Left lobe of liver (tissue), 2 donors: ENCODE data around the gene SRRM3. TPM values are rescaled to one million over a fixed set of nuclear protein-coding genes. Genes with fewer than 3 reads are reported as not detected.
"Not testable (repeated sequence)": the region's sequence is repeated elsewhere in the genome, so short reads cannot be mapped to it uniquely, and the experiment has no call there.

Source experiments
- ATAC-seq: fragments of 200-7000 bp; cut with Tn5 transposase; one replicate; pipeline ENCODE4 v1.9.1; 2020; ENCODE audit warnings: mild to moderate bottlenecking, moderate library complexity
- DNase-seq: peaks from one replicate; pipeline ENCODE4 v3.0.0-alpha.2; 2020; ENCODE audit warnings: low spot score
- total RNA-seq: library from RNA; stranded (reverse); gene quantifications from one replicate; pipeline ENCODE4 v1.2.1, GENCODE V29; 2021
- donor health status: DM: no; HTN: no; CAD: no; lungs with moderate emphysema.
- donor health status: DM: no; HTN: yes; CAD: no.

Gene SRRM3
- 0.20 TPM for total RNA-seq

DNA sequence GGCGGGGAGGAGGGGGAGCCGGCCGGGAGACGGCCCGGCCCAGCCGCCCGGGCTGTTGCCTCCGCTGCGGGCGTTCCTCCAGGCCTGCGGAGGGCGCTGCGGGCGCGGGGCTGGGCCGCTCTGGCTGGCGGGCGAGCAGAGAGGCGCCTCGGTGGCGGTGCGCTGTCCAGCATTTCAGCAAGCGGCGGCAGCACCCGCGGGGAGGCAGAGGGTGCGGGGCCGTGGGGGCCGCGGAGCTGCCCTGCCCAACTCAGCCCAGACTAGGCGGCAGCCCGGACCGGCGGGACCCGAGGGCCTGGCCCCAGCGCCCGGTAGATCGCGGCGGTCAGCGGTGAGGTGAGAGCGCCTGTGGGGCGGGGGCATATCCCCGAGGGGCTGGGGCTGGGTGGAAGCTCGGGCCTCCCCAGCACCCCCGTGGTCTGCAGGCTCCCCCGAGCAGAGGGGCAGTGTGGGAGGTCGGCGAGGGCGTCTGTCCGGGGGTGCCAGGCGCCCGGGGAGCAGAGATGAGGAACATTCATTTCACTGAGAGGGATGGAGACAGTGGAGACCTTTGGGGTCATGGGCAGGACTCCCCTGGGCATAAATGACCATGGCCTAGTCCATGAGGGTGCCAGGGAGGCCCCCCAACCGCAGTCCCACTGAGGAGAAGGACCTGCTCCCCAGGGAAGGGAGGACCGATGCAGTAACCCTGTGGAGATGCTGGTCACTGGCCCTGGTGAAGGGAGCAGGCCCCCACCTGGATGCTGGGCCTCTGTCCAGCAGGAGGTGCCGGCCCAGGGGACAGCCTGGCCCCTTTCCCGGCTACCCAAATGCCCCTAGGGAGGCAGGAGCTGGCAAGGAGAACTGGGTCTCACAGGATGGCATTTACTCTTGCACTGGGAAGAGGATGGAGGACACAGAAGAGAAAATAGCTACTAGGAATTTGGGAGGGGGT is at the start of gene SRRM3:
SRRM3 (plus strand) TSS at position 165 of the 934 bp plus-strand sequence. CDS start 33,171 bp downstream, outside the sequence.
- DNase-seq (peak; percentile 70), ATAC-seq (peak; percentile 99)

DNA sequence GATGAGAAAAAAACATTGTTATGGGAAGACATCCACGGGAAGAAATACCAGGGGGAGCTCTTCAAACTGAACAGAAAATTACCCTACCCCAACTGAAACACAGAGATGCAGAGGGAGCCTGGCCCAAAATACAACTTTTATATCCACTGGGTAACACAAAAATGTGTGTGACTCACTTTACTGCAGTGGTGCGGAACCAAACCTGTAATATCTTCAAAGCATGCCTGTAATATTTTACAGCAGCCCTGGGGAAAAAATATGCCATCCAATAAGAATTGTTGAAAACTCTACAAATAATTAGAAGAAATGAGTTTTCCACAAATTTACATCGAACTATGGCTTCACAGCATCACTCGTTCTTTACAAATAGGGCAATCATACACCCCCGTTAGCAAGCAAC is 49.8 kb upstream of the SRRM3 start:
- no peak for ATAC-seq
- DNase-seq = no peak

- not testable (repeated sequence) for DNase-seq, ATAC-seq
These were observed 48.0 kb upstream of the SRRM3 start for GRCh38 chr7:76153571-76154230.

GRCh38 chr7:76155938-76156337 is 45.8 kb upstream of the SRRM3 start:
- peak; percentile 82 for DNase-seq

GRCh38 chr7:76156992-76157685 is 44.6 kb upstream of the SRRM3 start:
- DNase-seq, ATAC-seq: not testable (repeated sequence)

More at GRCh38 chr7:76155938-76156337, 45.8 kb upstream of the SRRM3 start:
- ATAC-seq = peak; percentile 93

- not testable (repeated sequence) for DNase-seq
These were observed 43.3 kb upstream of the SRRM3 start for GRCh38 chr7:76158416-76158815.

DNA sequence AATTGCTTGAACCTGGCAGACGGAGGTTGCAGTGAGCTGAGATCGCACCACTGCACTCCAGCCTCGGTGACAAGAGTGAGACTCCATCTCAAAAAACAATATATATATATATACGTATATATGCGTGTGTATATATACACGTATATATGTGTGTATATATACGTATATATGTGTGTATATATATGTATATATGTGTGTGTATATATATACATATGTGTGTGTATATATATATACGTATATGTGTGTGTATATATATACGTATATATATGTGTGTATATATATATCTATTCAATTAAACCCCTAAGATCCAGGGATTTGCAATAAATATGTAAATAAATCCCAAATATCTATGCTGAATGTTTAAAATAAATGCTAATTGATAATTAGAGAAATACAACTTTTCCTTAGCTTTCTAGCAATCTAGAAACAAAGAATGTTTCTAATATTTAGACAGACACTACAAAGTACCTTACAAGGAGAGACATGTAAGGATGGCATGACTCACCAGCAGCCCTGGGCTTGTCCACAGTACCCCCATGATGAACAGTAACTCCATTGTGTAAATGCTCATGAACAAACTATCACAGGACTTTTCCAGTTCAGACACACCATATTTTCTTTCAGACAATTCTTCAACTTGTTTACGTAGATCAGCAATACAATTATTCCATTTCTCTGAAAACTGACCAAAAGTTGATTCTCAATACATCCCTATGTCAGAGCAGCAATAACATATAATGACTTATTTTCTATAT is 39.1 kb upstream of the SRRM3 start:
- not testable (repeated sequence) for ATAC-seq, DNase-seq

More at GRCh38 chr7:76158416-76158815, 43.3 kb upstream of the SRRM3 start:
- not testable (repeated sequence) for ATAC-seq

DNA sequence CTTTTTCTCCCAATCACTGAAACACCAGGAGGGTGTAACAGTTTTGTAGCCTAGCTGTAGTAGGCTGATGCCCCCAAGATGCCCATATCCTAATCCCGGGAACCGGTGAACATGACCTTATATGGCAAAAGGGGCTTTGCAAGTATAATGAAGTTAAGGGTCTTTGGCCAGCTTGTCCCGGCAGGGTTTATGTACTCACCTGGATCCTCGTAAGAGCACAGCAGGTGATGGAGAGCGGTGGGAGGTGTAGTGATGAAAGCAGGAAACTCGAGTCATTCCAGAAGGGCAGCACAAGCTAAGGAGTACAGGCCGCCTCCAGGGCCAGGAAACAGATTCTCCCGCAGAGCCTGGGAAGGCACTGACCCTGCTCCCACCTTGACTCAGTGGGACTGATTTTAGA is 37.9 kb upstream of the SRRM3 start:
- DNase-seq = peak; percentile 37

GRCh38 chr7:76165106-76165972 is 36.4 kb upstream of the SRRM3 start:
- DNase-seq = peak; percentile 39
- no peak for ATAC-seq

More for the DNA sequence above, 37.9 kb upstream of the SRRM3 start:
- not testable (repeated sequence) for ATAC-seq

DNA sequence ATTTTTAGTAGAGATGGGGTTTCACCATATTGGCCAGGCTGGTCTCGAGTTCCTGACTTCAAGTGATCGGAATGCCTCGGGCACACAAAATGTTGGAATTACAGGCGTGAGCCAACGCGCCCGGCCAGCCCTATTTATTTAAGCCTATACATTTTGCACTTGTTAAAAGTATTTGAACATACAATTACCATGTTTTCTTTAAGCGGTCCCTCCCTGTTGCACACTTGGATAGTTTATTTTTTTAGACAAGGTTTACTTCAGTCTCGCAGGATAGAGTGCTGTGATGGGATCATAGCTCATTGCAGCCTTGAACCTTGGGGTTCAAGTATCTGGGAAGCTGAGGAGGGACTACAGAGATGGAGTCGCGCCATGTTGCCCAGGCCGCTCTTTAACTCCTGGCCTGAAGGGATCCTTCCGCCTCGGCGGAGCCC is 35.7 kb upstream of the SRRM3 start:
- DNase-seq (no peak), ATAC-seq (no peak)

DNA sequence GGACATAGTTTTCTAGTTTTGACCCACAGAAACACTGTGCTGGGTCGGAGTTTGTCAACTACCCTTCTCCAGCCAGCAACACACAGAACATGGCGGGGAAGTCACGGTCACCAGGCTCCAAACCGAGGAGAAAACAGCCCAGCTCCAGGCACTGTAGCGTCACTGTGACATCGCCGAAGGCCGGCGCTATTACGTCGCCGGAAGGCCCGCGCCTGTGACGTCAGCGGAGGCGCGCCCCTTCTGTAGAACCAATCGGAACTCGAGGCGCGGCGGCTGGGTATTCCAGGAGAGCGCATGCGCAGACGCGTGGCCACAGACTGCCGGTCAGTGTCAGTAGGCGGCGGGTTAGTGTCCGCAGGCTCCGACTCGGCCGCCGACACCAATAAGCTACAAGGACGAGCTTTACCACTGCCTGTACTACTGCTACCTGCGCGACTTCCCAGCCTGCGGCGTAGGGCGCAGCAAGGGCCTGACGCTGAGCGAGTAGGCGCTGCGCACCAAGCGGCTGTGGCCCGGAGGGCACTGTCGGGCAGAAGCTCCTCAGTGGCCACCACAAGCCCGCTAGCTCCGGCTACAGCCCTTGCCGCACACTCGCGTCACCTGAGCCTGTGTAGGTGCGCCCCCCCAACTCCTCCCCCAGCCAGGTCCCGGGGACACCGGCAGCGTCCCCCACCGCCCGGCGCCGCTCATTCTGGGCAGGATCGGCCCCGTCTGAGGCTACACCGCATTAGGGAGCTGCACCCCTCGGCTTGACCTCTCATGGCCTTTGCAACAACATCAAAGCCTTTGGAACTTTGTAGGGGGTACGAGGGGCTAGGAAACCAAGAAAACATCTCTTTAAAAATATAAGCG is 35.1 kb upstream of the SRRM3 start:
- peak; percentile 92 for ATAC-seq
- peak; percentile 98 for DNase-seq

DNA sequence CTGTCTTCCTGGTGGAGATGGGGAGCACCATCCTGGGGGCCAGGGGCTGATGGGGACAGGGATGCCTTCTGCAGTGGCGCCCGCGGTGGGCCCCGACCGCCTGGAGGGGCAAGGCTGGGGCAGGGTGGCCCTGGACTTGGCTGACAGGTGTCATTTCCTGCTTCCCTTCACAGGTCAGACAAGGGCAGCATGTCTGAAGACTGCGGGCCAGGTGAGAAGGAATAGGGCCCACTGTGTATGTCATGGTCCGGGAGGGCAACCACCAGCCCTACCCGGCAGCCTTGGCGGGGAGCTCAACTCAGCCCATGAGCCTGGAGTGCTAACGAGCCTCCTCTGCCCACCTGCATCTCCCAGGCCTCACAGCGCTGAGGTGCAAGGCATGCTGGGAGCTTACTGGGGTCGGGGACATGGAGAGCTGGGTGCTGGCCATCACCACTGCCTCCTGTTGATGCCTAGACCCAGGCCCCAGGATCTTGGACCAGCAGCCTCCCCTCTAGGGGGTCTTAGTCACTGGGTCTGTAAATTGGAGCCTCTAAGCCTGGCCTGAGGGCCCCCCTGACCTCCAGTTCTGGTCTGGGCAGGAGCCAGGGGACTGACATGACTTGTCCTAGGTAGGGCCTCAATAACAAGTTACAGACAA is 28.0 kb upstream of the SRRM3 start:
- DNase-seq (no peak), ATAC-seq (no peak)

GRCh38 chr7:76176951-76177350 is 24.7 kb upstream of the SRRM3 start:
- ATAC-seq, DNase-seq: not testable (repeated sequence)

GRCh38 chr7:76179686-76180085 is 22.0 kb upstream of the SRRM3 start:
- ATAC-seq (no peak), DNase-seq (no peak)

DNA sequence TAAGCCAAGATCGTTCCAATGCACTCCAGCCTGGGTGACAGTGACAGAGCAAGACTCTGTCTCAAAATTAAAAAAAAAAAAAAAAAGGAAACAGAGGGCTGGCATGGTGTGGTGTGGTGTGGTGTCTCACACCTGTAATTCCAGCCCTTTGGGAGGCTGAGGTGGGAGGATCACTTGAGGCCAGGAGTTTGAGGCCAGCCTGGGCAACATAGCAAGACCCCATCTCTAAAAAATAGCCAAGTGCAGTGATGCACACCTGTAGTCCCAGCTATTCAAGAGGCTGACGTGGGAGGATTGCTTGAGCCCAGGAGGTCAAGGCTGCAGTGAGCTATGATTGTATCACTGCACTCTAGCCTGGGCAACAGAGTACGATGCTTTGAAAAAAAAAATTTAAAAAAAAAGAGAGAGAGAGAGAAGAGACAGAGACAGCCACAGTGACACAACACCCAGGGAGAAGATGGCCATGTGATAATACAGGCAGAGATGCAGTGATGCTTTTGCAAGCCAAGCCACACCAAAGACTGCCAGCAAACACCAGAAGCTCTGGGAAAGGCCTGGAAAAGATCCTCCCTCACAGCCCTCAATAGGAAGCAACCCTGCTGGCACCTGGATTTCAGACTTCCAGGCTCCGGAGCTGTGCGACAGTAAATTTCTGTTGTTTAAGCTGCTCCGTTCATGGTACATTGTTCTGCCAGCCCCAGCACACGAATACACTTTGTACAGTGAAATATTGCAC is 19.3 kb upstream of the SRRM3 start:
- DNase-seq (no peak), ATAC-seq (no peak)

- ATAC-seq = no peak
- no peak for DNase-seq
These were observed 16.4 kb upstream of the SRRM3 start for GRCh38 chr7:76185187-76185896.

DNA sequence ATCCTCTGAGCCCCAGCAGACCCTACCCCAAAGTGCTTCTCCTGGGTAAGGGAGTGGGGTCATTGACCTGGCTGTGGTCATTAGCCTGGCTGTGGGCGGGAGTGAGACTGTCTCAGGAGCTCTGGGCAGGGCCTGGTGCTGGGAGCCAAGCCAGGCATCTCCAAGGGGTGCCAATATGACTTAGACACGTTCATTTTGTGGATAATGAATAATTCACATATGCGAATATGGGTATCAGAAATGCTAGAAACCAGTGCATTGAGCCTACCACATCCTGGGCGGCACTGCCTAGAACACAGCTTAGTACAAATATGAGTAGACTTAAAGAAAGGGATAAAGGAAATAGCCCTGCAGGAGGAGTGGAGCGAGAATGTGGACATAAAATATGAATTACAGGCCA is 14.4 kb upstream of the SRRM3 start:
- ATAC-seq (no peak), DNase-seq (no peak)
